Hair follicular keratinocyte (primary cell): ENCODE data around the gene GOLGA8A. TPM values are rescaled to one million over a fixed set of nuclear protein-coding genes. Genes with fewer than 3 reads are reported as not detected.

Experiments
- total RNA-seq: library from RNA; depleted of rRNA; stranded (reverse); fragments of >200 nt; gene quantifications from 2 replicates; pipeline ENCODE4 v1.2.3, GENCODE V29; 2015

The GOLGA8A gene, protein sequence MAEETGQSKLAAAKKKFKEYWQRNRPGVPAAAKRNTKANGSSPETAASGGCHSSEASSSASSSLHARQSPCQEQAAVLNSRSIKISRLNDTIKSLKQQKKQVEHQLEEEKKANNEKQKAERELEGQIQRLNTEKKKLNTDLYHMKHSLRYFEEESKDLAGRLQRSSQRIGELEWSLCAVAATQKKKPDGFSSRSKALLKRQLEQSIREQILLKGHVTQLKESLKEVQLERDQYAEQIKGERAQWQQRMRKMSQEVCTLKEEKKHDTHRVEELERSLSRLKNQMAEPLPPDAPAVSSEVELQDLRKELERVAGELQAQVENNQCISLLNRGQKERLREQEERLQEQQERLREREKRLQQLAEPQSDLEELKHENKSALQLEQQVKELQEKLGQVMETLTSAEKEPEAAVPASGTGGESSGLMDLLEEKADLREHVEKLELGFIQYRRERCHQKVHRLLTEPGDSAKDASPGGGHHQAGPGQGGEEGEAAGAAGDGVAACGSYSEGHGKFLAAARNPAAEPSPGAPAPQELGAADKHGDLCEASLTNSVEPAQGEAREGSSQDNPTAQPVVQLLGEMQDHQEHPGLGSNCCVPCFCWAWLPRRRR
- total RNA-seq = 3.9 and 6.1 TPM in 2 replicates

DNA sequence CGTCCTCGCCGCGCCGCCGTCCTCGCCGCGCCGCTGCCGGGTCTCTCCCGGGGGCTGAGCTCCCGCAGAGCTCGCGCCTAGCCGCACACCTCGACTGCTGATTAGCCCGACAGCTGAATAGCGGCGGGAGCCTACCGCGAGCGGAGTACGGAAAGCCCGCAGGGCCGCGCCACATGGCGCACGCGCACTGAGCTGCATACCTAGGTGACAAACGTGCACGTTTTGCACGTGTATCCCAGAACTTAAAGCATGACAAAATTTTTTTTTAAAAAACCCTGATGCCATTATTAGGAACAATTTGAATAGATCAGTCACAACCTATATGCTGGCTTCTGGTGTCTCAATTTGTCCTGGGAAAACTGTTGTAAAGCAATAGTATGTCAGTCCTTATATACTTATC, at the start of gene GOLGA8A:
GOLGA8A (minus strand) TSS at position 122 of the 400 bp plus-strand sequence. CDS start 48,117 bp downstream, outside the sequence.

Other genes with a start within 250 kb of the GOLGA8A start
- gene KATNBL1, start 227.7 kb downstream of the GOLGA8A start, total RNA-seq = 35.7 and 57.3 TPM in 2 replicates
- gene EMC4, start 212.8 kb downstream of the GOLGA8A start, total RNA-seq = 174 and 176 TPM in 2 replicates
- 4.0 and 4.2 TPM in 2 replicates for gene SLC12A6, start 100.0 kb downstream of the GOLGA8A start, total RNA-seq
- 277 and 284 TPM in 2 replicates for gene NOP10, start 94.7 kb downstream of the GOLGA8A start, total RNA-seq
- not detected in 2 replicates for gene NUTM1, start 94.5 kb downstream of the GOLGA8A start, total RNA-seq
- gene LPCAT4, start 70.6 kb downstream of the GOLGA8A start, total RNA-seq = 16.6 and 32.5 TPM in 2 replicates
- 8.8 and 11.6 TPM in 2 replicates for gene GOLGA8B, start 145.8 kb upstream of the GOLGA8A start, total RNA-seq